Panc1 (cell line): ENCODE data around the gene CYP24A1.

Experiments
- CTCF ChIP-seq: fragments of 450-650 bp; IDR thresholded peaks from 2 replicates; pipeline ENCODE4 v1.5.1; 2017; ENCODE audit warnings: mild to moderate bottlenecking
- POLR2AphosphoS5 ChIP-seq: IDR thresholded peaks from 2 replicates; pipeline ENCODE4 v1.6.1; 2012; ENCODE audit warnings: mild to moderate bottlenecking, low read depth, low read length, moderate library complexity
- REST ChIP-seq, 2 experiments: IDR thresholded peaks; 2 replicates each; pipeline ENCODE4 v1.6.1; 2011 to 2012; ENCODE audit warnings: low read depth in 2 of 2, control low read depth in 1 of 2, low read length in 1 of 2, mild to moderate bottlenecking in 1 of 2, moderate library complexity in 1 of 2; ENCODE audit not compliant: insufficient read depth in 1 of 2

- TF ChIP-seq CTCF (no peak), POLR2AphosphoS5 (no peak), REST (IDR thresholded peaks at IDR 0.05; ENCODE audit: insufficient read depth in 1 of 2, low read depth in 2 of 2, low read length in 1 of 2) (no peak)
Measured at GRCh38 chr20:54201268-54201846, 27.6 kb upstream of the CYP24A1 start.
